ENCODE measurements around the gene TM4SF5.
"Not testable (repeated sequence)": the region's sequence is repeated elsewhere in the genome, so short reads cannot be mapped to it uniquely, and the experiment has no call there.

The TM4SF5 gene

GRCh38 chr17:4789951-4790704, 18.4 kb downstream of the TM4SF5 start:
- peak; percentile 46 for DNase-seq (ENCODE audit: low read depth)

GRCh38 chr17:4790705-4791088, 19.0 kb downstream of the TM4SF5 start:
- no peak for DNase-seq (ENCODE audit: low read depth)

- DNase-seq (ENCODE audit: low read depth), result no peak
Observed at GRCh38 chr17:4795168-4795567, 23.5 kb downstream of the TM4SF5 start.

GRCh38 chr17:4796552-4796920, 24.9 kb downstream of the TM4SF5 start:
- no peak for DNase-seq (ENCODE audit: low read depth)

GRCh38 chr17:4800462-4801196, 28.9 kb downstream of the TM4SF5 start:
- DNase-seq (ENCODE audit: low read depth), result no peak

- no peak for DNase-seq (ENCODE audit: low read depth)
Observed at GRCh38 chr17:4802228-4802627, 30.5 kb downstream of the TM4SF5 start, which contains the start of gene C17orf114. TSS of gene C17orf114 (minus strand) at chr17:4802328.

GRCh38 chr17:4806456-4806776, 34.7 kb downstream of the TM4SF5 start:
- DNase-seq (ENCODE audit: low read depth), result no peak

- DNase-seq (ENCODE audit: low read depth), result peak; percentile 67
Observed at GRCh38 chr17:4806777-4807604, 35.3 kb downstream of the TM4SF5 start, which contains the start of gene PLD2. TSS of gene PLD2 (plus strand) at chr17:4807152. CDS start at chr17:4807773, 621 bp downstream.

GRCh38 chr17:4807605-4808377, 36.1 kb downstream of the TM4SF5 start:
- DNase-seq (ENCODE audit: low read depth), result no peak

- no peak for DNase-seq (ENCODE audit: low read depth)
Observed at GRCh38 chr17:4808378-4808767, 36.7 kb downstream of the TM4SF5 start.

GRCh38 chr17:4810696-4811290, 39.1 kb downstream of the TM4SF5 start:
- no peak for DNase-seq (ENCODE audit: low read depth)

GRCh38 chr17:4811471-4811870, 39.8 kb downstream of the TM4SF5 start:
- DNase-seq (ENCODE audit: low read depth), result no peak

GRCh38 chr17:4812690-4813089, 41.0 kb downstream of the TM4SF5 start:
- DNase-seq (ENCODE audit: low read depth), result no peak

GRCh38 chr17:4815043-4815675, 43.5 kb downstream of the TM4SF5 start:
- DNase-seq (ENCODE audit: low read depth), result no peak

- no peak for DNase-seq (ENCODE audit: low read depth)
Observed at GRCh38 chr17:4816826-4817225, 45.1 kb downstream of the TM4SF5 start.

- no peak for DNase-seq (ENCODE audit: low read depth)
Observed at GRCh38 chr17:4818276-4818675, 46.6 kb downstream of the TM4SF5 start.

- DNase-seq (ENCODE audit: low read depth), result no peak
Observed at GRCh38 chr17:4822835-4823234, 51.1 kb downstream of the TM4SF5 start.

- no peak for DNase-seq (ENCODE audit: low read depth)
Observed at GRCh38 chr17:4823373-4824089, 51.8 kb downstream of the TM4SF5 start.

- DNase-seq (ENCODE audit: low read depth), result no peak
Observed at GRCh38 chr17:4827399-4827798, 55.7 kb downstream of the TM4SF5 start.

GRCh38 chr17:4832829-4833177, 61.1 kb downstream of the TM4SF5 start:
- DNase-seq (ENCODE audit: low read depth), result not testable (repeated sequence)
